Measurements from ENCODE around the gene FAM47E. TPM values are rescaled to one million over a fixed set of nuclear protein-coding genes. Genes with fewer than 3 reads are reported as not detected.

The FAM47E gene, protein sequence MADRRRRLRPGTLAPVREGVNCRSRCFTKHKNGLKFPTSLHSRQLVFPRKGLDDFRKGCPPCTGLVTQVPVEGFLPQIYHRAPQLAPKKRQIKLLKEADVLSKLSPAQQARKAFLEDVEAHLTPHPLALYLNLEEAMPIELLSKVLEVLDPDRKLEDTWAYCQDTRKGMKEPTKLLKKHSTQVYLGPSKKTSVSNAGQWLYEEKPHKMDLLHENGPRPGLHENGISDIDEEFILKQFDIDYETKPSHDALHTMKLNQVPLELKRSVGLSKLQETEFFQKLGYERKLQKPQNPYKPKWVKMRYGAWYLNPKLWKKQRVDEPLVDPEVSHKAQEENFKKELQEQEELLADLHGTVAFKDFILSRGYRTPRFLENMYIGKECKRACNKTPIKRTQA
- total RNA-seq: 0.13 and 0.21 TPM in 2 replicates
- 0.28 TPM for polyA plus RNA-seq (2012)

DNA sequence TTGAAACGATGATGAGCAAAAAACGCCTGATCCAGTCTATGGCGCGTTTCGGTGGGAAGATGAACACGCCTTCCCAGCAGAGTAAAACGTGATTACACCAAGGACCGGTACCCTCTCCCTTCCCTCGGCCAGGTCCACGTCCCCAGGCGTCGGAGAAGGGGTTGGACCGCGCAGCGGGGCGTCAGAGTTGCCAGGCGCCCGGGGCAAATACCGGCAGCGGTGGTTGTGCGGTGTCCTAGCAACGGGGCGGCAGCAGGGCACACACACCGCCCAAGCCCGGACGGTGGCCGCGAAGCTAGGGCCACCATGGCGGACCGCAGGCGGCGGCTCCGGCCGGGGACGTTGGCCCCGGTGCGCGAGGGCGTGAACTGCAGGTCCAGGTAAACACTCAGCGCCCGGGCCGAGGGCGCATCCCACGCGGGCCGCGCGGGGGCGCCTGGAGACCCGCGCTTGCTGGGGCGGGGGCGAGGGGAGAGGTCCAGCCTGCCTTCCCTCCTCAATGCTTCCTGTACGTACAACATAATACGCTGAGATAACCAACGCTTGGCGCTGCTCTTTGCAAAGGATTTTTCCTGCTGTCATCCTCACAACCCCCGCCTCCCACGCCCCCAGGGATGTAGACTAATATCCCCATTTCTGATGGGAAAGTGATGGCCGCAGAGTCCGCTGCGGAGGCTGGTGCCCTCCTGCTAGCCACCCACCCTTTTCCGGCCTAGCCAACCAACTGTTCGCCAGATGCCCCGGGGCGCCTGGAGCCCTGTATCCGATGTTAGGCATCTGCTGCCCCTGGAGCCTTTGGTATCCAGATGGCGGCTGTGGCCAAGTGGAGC is at the start of gene FAM47E:
Gene FAM47E (plus strand): TSS at position 281 of the 830 bp plus-strand sequence. CDS start 26 bp downstream, at position 307.
- DNase-seq (ENCODE audit: low read depth): peak; percentile 76

DNA sequence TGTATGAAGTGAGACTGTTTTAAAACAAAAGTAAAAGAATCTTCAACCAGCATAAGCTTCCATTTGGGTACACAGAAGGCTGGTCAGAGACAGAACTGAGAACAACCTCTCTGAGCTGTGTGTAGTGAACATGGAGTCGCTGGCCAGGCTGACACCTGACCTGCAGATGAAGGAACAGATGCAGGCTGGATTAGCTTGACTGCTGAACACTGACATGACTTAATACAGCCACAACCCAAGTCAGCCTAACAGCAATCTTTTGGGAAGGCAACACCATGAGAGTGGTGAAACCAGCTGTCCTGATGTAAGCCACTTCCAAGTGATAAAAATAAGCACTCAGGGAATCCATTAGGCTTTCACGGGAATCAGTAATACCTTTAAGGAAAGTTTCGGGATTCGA is 48.0 kb upstream of the FAM47E start:
- peak; percentile 96 for DNase-seq (ENCODE audit: low read depth)

DNA sequence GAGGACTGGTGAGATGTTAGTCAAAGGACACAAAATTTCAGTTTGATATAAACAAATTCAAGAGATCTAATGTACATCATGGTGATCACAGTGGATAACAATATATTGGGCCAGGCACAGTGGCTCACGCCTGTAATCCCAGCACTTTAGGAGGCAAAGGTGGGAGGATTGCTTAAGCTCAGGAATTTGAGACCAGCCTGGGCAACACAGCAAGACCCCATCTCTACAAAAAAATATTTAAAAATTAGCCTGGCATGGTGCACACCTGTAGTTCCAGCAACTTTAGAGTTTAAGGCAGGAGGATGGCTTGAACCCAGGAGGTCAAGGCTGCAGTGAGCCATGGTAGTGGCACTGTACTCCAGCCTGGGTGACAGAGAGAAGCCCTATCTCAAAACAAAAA is 46.6 kb upstream of the FAM47E start:
- DNase-seq (ENCODE audit: low read depth): no peak

DNA sequence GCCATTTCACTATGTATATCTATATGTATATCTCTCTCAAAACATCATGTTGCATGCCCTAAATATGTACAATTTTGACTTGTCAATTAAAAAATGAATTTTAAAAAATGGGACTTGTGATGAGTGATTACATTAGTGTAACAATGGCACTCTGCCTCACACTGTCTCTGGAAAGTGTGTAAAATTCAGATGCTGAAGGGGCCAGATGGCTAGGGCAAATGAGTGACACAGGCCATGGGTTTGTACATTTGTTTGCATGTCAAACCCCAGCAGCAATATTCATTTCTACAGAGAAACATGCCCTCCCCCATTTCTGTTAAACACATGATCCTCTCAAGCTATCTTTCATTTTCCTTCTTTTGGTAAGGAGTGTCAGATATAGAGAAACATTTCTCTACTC is 46.0 kb upstream of the FAM47E start:
- DNase-seq (ENCODE audit: low read depth): no peak

DNA sequence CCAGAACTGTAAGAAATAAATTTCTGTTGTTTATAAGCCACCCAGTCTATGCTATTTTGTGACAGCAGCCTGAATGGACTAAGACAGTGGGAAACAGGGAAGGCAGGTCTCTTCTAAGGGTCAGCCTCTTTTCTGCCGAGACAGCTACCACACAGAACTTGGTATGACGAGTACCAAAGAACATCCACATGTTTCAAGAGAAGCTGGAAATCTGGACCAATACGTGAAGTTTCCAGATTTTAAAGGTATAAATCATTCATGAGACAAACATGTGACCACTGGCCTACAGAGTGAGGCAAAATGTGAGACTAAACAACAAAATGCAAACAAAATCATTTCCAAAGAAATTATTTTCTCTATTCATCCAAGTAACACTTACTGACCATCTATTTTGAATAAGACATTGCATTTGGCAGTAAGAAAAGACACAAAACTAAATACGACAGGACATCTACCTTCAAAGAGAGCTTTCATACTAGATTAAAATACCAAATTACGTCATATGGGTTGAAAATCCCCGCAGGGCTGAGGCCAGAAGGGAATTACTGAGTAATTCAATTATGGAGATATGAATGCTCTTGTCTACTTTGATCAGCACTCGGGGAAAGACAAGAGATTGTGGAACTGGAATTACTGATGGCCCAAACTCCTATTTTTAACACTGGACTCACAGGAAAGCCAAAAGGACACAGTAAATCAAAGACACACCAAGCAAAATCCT is 45.1 kb upstream of the FAM47E start:
- peak; percentile 55 for DNase-seq (ENCODE audit: low read depth)

DNA sequence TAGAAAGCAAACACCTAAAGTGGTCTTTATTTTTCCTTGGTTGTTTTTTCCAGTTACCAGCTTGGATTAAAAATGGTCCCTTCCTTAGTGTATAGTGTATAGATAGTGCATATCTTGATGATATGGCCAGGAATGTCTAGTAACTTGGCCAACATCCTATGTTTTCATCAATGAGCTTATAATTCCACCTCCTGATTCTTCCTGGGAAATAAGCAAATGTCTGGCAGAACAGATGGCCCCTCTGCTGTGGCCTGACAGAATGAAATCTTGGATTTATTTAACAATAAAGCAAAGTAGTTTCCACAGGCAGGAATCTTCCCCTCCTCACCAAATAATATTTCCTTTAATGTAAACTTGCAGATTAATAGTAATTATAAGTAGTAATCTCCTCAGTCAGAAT is 44.0 kb upstream of the FAM47E start:
- no peak for DNase-seq (ENCODE audit: low read depth)

DNA sequence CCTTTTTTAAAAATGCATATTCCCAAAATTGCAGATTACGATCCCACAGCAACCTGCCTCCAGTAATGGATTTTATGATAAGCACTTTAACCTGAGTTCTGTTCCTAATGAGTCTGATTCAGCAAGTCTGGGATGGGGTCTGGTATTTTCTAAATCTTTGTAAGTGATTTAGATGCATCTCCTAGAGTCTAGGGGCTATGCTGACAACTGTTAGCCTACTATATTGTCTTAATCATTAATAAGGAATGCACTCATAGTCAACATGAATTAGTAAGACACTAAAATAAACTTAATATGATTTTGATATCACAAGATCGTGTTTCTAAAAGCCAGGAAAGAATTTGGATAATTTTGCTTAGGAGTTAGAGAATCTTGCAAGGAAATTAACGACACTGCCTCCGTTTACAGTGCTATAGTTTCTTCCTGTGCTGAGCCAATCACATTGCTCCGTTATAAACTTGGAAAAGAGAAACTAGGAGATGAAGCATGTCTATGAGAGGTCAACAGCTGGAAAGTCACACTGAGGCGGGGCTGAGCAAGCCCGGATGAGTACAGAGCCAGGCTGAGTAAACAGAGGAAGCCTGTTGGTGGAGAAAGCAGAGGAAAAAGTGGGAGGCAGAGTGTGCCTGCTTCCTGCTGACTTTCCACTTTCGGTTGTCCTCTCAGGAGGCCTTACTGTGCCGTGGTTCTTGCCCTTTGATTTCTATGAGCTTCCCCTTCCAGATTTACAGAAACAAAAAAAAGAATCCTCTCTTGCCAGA is 43.3 kb upstream of the FAM47E start:
- peak; percentile 93 for DNase-seq (ENCODE audit: low read depth)

DNA sequence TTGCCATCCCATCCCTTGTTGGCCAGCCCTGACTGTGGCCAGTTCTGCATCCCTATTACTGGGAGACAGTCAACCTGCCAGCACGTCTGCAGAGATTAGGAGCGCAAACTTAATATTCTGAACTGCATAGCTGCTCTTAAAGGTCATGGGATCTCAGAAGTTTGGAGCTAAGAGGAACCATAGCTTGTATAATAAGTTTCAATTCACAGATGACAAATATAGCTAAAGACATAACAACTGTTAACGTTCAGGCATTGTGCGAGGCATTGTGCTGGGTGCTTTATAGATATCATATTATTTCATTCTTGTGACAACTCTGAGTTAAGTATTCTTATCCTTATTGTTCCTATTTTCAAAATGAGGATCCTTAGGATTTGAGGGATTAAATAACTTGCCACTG is 41.6 kb upstream of the FAM47E start:
- no peak for DNase-seq (ENCODE audit: low read depth)

DNA sequence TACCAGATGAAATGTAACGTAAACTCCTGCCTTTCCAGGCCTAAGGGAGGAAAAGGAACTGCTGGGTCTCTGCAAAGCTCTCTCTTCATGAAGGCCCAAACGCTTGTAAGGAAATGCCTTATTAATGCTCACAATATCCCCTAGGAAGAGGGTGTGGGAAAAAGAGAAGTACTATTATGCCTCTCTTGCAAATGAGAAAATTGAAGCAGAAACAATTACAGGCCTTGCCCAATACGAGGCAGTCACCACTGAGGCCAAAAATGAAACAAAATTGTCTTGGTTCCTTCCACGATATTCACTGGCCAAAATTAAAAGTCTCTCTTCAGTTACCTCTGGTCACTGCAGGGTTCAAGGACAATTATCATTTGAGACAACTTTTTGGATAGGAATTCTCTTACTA is 41.1 kb upstream of the FAM47E start:
- DNase-seq (ENCODE audit: low read depth): peak; percentile 14

DNA sequence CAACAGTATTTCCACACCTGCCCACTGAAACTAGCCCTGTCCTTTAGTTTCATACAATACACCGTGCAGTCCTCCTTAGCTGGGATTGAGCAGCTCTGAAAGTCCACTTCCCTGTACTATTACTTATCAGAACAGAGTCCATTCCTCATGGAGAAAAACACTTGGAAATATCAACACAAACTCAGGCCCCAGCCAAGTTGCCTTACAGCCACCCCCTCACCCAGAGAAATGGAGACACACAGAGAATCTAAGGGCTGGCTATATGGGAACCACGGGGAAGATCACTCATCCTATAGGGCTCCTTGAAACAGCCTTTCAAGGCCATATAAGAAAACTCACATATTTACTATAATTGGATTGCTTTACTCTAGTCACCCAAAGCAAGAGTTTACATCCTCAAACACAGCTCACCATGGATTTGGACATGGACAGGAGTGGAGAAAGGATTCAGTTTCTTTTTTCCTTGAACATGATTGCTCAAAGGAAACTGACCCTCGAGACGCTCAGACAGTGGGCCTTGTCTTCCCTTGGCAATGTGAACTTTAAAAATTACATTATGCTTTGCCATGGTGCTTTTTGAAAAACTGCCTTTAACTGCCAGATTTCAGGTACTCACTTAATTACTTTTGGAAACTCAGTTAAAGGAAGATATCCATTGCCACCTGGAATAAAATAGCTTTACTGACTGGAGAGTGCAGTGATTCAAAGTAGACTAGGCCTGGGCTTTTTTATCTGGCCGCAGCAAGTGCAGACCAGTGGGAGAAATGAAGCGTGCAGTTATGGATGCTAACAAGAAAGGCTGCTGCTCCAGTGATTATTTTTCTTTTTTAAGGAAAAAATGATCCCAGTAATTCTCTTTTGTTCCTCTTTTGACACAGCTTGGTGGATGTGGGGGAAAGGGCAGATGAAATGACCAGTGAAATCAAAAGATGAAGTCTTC is 39.5 kb upstream of the FAM47E start:
- DNase-seq (ENCODE audit: low read depth): peak; percentile 24

DNA sequence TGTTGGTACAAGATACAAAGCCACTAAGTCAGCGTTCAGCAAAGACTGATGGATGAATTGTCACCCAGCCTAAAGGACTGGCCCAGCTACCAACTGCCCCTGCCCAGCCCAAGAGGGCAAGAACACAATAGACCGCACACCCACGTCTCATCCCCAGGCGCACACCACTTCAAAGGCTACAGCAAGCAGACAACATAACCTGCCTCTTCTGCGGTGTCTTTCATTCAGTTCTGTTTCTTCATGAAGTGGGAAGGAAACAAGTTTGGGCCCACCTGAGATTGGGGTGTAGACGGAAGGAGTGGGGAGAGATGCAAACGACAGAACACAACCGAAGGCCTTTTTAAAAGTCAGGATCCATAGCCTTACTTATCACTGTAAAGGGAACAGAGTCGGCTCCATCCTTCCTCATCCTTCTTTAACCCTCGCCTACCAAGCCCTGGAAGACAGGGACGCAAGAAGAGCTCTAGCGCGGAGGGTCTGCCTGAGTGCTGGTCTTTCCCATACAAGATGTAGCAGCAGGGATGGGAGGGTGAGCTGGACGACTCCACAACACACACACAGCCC is 38.6 kb upstream of the FAM47E start:
- peak; percentile 51 for DNase-seq (ENCODE audit: low read depth)

DNA sequence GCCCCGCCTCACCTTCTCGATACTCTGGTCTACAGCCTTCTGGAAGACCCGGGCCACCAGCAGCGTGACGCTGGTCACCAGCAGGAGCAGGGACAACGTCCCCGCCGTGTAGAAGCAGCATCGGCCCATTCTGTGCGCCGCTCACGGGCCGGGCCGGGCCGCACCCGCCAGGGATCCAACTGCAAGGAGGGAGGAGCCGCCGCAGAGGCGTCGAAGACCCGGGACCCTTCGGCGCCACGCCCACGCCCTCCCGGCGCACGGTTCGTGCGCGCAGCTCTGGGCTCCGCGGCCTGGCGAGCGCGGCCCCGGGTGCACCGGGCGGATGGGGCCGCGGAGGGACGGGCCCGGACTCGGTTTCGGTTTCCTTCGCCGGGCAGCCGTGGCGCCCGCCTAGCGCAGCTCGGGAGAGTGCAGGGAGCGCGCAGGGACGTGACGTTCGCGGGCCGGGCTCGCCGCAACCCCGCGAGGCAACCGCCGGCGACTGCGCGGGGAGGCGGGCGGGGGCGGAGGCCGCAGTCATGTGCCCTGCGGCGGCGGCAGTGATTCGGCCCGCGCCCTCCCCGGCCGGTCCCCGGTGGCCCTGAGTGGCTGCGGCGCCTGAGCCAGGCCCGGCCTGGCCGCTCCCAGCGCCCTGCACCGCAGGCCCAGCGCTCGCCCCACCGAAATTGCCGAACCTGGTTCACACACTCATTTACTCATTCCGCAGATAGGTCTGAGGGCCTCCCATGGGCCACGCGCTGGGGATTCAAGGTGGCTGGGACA is 37.9 kb upstream of the FAM47E start, which contains the start of gene SCARB2:
Gene SCARB2 (minus strand): TSS at position 410 of the 762 bp plus-strand sequence. CDS start 281 bp downstream, at position 129.
- DNase-seq (ENCODE audit: low read depth): peak; percentile 88

DNA sequence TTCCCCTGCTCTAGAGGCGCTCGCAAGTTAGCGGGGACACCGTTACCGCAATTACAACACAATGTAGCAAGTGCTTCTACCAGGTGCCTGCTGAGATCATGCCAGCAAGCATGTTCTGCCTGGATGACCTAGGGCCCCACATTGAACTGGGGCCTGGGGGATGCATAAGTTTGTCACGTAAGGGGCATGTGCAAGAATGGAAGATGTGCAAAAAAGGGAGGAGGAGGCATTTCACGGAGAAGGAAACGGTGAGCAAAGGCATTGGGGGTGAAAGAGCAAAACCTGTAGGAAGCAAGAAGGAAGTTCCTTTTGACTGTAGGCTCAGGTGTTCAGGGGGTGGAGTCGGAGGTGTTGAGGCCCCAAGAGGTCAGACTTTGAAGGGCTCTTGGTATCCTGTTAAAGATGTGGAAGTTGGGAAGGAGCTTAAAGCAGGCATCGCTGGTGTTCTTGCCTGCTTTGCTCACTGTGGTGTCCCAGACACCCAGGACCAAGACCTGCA is 37.3 kb upstream of the FAM47E start:
- DNase-seq (ENCODE audit: low read depth): no peak

DNA sequence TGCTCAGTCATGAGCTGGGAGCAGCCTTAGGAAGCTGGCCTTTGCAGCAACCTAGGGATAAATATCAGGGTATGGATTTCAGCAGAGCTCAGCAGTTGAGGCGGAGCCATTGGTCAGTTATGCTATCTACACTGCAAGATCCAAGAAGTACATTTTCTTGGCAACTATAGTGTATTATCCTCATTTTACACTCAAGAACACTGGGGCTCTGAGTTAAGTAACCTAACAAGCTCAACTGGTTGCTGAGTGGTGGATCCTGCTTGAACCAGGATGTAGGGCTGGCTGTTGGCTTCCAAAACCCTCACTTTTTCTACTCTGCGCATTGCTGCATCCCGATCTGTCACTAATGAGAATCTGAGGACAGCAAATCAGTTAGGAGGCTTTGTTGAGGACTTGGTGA is 36.4 kb upstream of the FAM47E start:
- no peak for DNase-seq (ENCODE audit: low read depth)

DNA sequence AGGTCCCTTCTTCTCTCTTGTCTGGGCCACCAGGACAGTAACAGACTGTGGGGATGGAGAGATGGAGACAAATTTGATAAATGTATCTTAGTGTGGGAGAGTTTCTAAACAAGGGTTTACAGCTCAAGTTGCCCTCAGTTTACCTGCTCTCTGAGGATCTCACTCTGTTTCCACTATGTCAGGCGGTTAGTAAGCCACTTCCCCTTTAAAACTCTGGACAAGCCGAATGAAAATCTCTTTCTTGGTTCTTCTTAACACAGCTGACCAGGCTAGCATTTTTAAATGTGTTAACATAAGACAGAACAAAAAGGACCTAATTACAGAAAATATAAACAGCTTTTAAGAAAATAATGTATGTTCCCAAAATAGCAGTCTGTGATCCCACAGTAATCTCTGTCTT is 35.0 kb upstream of the FAM47E start:
- DNase-seq (ENCODE audit: low read depth): no peak

DNA sequence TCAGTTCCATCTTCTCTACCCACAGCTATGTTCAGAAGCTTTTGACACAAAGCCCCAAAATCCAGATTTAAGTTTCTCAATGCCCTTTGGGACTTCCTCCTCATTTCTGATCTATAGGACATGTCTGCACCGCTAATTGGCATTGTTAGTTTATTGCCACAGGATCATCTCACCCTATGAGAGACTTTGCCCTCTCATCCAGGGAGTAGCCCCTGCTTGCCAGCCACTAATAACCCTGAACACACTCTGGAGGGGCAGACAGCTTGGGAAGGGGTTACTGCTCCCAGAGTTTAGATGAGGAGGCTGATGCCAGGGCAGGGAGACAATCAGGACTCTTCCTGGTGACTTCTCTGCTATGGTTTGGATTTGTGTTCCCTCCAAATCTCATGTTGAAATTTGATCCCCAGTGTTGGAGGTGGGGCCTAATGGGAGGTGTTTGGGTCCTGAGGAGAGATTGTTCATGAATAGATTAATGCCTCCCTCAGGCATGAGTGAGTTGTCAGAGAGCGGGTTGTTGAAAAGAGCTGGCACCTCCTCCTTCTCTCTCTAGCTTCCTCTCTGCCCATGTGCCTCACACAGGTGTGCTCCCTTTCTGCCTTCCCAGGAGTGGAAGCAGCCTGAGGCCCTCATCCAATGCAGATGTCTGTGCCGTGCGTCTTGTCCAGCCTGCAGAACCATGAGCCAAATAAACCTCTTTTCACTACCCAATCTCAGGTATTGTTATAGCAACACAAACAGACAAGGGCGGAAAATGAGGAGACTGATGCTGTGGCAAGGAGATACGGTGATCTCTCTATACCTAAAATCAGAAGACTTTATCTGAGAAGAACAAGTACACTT is 34.3 kb upstream of the FAM47E start:
- DNase-seq (ENCODE audit: low read depth): no peak

DNA sequence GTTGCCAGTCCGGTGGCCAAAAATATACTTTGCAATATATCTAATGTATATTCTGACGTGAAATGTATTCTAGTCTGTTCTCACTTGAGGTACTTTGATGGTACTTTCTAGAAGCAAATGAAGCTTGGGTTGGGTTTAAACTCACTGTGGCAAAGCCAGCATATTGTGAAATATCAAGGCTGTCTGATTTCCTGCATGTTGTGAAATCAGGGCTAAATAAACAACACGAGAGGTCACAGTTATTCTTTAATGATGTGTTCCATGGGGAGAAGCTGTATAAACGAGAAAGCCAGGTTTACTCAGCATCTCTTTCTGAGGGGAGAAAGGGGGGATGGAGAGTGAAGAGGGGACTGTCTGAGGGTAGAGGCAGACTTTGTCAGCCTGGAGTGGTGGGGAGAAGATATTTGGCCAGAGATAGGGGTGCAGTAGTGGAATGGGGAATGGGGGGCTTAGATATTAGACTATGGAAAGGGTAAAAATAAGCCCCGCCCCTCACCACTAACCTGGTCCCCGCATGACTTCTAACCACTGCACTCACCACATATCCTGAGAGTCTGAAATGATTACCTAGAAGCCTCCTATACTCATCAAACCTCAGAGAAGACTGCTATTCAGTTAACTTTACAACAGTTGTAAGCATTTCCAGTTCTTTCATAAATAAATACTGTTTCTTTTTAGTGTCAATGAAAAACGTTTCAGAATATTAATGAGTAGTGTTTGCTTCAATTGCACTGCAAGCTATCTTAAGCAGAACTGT is 32.0 kb upstream of the FAM47E start:
- DNase-seq (ENCODE audit: low read depth): peak; percentile 16

Measured in myocyte (in vitro differentiated cells).